ENCODE measurements around the gene AP3D1.
A peak's percentile ranks its signal among the peaks of the same experiment; 100 is the strongest.

The AP3D1 gene

DNA sequence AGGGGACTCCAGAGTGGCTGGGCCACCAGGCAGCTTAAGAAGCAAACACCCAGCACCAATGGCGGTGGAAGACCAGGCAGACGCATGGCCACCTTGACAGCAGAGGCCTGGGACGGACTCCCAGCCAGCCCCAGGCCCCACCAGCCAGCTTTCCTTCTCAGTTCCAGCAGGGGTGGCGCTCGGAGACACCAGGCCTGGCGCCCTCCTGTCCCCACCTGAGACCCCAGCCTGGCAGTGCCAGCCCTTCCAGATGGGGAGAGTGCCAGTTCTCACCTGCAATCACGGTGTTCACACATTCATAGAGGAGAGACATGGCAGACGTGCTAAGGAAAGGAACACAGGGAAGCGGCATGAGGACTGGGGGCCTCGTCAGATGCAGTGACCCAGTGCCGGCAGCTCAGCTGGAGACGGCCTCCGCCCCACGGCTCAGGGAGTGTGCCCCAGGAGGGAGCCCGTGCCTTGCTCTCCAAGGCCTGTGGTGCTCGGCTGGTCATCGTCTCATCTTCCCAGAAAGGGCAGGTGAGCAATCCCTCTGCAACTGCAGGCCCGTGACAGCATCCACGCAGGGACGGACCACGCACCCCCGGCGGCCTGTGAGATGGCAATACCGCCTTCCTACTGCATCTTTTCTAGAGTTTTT is 24.4 kb downstream of the AP3D1 start:
- DNase-seq: no peak

DNA sequence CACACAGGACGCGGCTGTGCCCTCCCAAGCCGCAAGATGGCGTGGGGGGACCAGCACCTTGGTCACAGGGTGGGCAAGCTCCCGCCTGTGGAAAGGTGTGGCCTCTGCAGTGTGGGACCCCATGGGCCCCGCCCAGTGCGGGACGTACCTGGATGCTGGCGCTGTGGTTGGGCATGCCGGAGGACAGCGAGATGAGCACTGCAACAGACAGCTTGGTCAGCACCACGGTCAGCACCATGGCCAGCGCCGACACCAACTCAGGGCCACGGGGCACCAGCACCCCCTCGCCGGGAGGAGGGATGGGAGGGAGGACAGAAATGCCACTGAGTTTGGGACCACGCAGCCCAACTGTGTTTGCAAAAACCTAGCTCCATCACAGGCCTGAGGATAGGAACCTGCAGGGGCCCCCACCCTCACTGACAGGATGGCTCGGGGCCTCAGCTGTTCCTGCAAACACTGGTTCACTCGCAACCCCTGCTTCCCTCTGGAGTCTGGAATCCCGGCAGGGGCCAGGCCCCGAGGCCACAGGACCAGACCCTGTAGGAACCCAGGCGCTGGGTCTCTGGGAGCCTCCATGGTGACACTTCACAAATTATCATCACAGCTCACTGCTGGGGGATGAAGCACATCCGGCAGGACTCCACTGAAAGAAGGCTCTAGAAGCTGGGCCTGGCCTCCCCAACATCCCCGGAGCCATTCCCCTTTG is 27.5 kb downstream of the AP3D1 start:
- DNase-seq: no peak

- no peak for DNase-seq
These were observed 28.4 kb downstream of the AP3D1 start for GRCh38 chr19:2122982-2123381.

DNA sequence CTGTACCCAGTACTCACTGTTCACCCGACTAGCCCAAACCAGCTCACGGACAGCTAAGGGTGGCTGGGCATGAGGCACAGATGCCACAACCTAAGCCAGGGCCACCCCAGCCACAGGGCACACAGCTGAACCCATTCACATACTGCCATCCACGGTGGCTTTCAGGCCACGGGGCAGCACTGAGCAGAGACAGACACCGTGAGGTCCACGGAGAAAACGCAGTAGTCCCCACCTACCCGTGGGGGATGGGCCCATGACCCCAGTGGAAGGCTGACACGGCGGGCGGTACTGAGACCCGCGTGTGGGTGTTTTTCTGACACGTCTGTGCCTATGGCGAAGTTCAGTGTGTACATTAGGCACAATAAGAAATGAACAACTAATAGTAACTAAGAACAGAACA is 29.1 kb downstream of the AP3D1 start:
- DNase-seq: no peak

GRCh38 chr19:2121416-2122051 is 29.8 kb downstream of the AP3D1 start:
- no peak for DNase-seq

GRCh38 chr19:2120821-2121220 is 30.5 kb downstream of the AP3D1 start:
- no peak for DNase-seq

DNA sequence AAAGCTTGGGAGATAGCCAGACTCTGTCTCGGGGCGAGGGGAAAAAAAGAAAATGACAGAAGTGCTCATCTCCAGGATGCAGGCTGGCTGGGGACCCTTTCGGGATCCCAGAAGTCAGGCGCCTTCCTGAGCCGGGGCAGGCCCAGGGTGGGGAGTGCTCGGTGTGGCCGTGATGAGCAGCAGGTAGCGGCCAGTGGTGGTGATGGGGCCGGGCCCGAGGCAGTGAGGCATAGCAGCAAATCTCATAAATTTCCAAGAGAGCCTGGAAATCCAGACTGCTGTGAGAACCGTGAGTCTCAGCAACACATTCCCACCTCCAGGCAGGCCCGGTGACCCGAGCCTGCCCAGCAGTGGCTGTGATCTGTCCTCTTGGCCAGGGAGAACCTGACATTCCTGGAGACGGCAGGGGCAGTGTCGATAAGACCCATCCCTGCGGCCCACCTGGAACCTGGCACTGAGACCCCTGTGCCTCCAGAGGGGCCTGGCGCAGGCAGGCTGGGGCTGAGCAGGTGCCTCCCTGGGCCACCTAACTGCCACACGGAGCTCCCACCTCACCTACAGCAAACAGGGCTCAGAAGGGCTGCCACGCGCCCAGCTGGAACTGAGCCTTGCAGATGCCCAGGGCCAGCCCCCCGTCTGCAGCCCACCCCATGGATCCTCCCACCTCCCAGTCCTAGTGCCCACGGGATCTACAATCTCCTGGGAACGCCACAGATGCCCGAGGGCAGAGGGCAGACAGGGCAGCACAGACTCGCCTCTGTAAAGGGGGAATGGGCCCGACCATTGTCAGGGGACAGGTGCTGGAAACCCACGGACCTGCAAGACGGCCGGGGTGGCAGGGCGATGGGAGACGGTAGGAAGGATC is 31.2 kb downstream of the AP3D1 start:
- no peak for DNase-seq

GRCh38 chr19:2118438-2118837 is 32.9 kb downstream of the AP3D1 start:
- DNase-seq: no peak

DNA sequence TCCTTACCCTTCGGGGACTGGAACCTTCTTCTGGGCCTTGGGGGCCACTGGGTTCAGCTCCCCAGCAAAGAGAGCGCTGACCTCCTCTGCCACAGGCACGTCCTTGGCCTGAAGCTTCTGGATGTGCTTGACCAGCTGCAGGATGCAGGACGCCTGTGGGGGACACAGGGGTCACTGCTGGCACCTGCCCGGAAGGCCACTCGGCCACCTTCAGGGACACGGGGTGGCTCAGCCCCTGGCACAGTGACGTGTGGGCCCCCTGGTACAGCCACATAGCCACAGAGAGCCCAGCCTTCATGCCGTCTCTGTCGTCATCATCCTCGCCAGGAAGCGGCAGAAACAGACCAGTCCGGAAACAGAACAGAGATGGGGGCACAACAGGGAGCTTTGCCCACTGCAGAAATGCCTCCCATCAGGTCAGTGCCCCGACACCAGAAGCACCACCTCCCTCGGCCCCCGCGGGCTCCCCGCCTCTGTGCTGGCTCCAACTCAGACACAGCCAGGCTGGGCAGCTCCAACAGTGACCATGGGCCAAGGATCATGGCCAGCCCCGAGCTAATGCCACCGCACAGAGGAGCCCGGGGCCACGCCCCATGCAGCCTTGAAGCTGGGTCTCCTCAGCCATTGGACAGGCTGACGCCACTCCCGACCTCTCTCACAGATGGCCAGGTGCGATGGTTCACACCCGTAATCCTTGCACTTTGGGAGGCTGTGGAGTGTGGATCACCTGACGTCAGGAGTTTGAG is 34.0 kb downstream of the AP3D1 start:
- no peak for DNase-seq

- DNase-seq: no peak
These were observed 34.9 kb downstream of the AP3D1 start for GRCh38 chr19:2116507-2116906.

- no peak for DNase-seq
These were observed 35.4 kb downstream of the AP3D1 start for GRCh38 chr19:2115911-2116426.

DNA sequence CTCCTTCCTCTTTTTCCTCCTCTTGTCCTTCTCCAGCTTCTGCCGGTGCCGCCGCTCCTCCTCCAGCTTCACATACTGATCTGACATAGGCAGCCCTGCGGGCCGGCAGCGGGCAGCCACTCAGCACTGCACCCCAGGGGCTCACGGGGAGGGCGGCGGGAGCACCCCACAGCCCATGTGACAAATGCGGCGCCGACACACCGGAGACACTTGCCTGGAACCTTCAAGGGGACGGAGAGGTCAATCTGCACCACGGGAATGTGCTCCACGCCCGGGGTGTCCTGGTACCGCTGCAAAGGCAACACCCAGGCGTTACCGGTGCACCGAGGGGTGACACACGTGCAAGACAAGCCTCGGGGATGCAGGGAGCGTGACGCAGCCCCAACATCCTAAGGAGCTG is 36.0 kb downstream of the AP3D1 start:
- DNase-seq: no peak

DNA sequence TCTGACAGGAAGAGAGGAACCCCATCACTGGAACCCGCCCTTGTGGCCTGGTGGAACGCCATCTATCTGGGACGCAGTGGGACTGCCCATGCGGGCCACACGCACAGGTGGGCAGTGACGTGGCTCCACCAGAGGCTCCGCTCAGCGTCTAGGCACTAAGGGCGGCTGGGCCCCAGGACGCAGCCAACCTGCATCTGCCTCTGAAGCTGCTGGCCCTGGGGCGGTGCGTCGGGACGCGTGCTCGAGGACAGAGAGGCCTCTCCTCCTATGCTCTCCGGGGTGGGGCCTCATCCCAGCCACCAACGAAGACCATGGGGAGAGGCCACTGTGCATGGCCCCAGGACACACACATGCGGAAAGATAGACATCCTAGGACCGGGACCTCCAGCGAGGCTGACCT is 36.5 kb downstream of the AP3D1 start:
- DNase-seq: no peak

DNA sequence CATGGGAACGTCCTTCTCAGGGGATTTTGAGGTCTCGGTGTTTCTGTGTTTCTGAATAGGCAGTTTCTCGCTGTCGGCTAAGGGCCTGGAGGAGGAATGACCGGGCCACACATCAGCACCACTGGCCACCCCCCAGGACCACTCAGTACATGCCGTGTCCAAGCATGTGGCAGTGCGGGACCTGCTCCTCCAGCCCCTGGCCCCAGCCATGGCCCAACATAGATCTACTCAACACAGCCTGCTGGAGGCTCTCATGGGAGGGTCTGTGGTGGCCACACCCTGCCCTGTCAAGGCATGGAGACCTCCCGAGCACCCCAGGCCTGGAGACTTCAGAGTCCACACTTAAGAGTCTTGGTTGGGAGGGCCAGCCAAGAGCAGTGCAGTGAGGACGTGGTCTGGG is 37.1 kb downstream of the AP3D1 start:
- no peak for DNase-seq

- no peak for DNase-seq
These were observed 37.7 kb downstream of the AP3D1 start for GRCh38 chr19:2113439-2114211.

GRCh38 chr19:2112516-2113320 is 38.6 kb downstream of the AP3D1 start:
- peak in 1 of 2 donors; percentile 21 for DNase-seq

DNA sequence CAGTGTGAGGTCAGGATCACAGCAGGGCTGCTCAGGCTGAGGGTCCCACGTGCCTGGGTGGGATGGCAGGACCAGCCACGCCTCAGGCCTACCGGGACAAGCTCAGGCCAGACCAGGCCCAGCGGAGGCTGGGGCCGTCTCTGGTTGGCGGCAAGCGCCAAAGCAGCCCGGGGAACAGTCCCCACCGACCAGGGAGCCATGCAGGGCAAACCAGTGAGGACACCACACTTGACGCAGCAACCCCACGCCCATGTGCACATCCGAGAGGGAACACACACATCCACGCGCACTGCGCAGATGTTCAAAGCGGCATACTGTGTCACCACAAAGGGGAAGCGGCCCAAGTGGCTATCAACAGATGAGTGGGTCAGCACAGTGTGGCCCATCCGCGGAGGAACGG is 39.5 kb downstream of the AP3D1 start:
- no peak for DNase-seq

GRCh38 chr19:2111425-2111824 is 39.9 kb downstream of the AP3D1 start:
- no peak for DNase-seq

DNA sequence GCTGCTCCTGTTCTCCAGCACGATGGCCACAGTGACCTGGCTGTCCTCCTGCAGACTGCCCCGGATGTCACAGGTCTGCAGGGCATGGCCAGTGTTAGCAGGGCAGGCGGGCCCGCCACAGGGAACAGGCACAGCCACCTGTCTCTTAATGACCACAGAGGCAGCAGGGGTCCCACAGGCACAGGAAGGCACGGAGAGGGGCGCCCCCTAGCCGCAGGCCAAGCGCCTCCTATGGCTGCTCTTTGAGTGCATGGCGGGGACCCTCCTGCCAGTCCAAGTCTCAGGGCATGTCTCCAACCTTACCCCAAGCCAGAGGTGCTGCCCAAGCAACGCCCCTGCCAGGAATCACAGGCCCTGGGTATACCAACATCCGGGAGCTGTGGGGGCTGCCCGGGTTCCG is 40.5 kb downstream of the AP3D1 start:
- no peak for DNase-seq

- no peak for DNase-seq
These were observed 42.1 kb downstream of the AP3D1 start for GRCh38 chr19:2109046-2109864.
